Suppressor macrophage treated with lipopolysaccharide for 4 hours (primary cell): ENCODE measurements around the gene IL16.
"Not testable (repeated sequence)": the region's sequence is repeated elsewhere in the genome, so short reads cannot be mapped to it uniquely, and the experiment has no call there.

Experiments
- DNase-seq: peaks from one replicate; pipeline ENCODE4 v3.0.0-alpha.2; 2020

Gene IL16

GRCh38 chr15:81317642-81318017 lies 121.0 kb downstream of the IL16 start:
- no peak for DNase-seq

- DNase-seq = no peak
Measured at GRCh38 chr15:81321667-81322066, 125.0 kb downstream of the IL16 start.

DNA sequence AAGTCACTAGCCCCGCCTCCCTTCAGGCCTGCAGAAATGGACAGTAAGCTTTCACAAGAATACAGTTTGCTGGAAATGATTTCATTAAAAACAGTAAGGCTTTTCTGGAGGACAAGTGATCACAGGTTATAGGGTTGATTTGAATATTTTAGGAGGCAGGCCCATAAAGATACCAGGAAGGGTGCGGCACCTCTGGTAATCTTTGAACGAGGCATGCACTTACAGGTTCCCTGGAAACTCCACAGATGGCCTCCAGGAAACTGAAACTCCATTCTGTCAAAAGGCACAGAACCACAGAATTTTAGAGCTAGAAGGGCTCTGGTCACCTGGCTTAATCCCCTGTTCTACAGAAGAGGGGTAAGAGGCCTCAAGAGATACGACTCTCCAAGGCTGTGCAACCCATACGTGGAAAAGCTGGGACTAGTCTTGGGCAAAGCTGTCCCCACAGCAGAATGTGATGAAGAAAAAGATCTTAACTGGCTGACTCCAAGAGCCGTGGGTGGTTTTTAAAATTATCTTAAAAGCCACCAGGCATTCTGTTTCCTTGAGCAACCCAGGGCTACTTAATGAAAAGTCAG lies 126.1 kb downstream of the IL16 start:
- DNase-seq = no peak

DNA sequence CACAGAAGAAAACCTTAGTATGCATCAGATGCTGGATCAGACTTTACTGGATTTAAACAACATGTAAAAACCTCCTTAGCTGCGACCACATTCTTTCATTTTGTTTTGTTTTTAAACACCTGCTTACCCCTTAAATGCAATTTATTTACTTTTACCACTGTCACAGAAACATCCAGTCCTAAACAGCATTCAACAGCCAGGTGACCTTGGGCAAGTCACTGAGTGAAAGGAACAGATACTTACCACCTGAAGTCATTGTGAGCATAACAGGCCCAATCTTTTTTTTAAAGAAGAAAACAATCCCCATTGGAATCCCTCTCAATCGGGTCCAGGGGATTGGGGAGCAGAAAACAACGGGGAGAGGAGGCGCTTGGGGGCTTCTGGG lies 126.9 kb downstream of the IL16 start:
- no peak for DNase-seq

- peak; percentile 100 for DNase-seq
Measured at GRCh38 chr15:81323944-81324881, 127.5 kb downstream of the IL16 start, which contains the start of gene STARD5. TSS of gene STARD5 (minus strand) at chr15:81324141. CDS start at chr15:81324099, 42 bp downstream.

- DNase-seq = no peak
Measured at GRCh38 chr15:81326466-81327212, 130.0 kb downstream of the IL16 start.

DNA sequence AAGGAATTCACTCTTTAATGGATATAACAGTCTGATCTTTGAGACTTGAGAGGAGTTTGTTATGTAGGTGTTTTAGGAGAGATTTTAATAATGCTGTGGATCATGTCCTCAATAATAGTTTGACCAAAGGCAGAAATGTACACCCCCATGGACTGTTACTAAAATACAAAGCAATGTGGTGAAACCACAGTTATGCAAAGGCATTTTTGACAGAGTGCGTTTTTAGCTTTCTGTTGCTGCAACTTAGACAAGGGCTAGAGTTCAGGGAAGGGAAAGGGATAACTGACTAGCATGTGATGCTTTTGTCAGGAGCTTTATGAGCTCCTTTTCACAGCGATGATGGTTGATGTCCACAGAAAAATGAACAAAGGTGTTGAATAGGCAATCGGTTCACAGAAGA lies 130.8 kb downstream of the IL16 start:
- no peak for DNase-seq

DNA sequence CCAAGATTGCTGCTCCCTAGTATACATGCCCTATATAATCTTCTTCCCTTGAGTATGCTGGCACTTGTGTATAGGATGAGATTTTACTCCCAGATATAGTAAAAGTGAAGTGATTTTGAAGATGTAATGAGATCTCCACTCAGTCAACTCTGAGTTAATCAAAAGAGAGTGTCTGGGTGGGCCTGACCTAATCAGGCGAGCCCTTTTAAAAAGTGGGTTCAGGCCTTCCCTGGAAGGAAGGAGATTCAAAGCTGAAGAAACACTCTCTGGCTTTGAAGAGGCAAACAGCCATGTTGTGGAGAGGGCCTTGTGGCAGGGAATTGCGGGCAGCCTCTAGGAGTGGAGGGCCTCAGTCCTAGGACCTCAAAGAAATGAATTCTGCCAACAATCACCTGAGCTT lies 132.8 kb downstream of the IL16 start:
- DNase-seq = no peak

DNA sequence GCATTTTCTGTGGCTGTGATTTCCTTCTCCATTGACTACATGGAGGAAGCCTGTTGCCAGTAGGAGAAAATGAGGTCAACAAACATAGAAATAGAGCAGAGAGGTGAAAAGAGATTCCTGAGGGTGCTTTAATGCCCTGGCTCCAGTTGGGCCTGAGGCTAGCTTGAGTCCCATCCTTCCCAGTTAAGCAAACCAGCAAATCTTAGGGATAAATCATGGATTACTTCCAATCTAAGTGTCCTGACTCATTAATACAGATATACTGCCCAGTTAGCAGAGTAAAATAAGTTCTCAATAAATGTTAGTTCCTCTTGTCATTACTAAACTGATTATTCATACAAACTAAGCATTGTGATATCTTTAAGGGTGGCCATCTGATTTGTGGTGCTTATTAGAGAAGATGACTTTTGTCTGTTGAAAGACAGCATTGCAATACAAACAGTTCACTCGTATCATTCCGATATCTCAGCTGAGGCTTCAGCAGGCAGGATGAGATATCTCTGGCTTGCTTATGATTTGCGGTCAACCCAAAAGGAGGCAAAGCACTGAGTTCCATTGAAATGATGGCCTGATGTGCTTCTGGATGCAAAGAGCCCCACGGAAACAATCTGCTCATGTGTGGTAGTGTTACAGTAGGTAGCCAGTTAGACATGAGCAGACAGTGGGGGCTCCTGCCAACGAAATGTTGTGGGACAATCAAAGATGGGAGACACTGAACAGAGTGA lies 133.8 kb downstream of the IL16 start:
- peak; percentile 28 for DNase-seq

GRCh38 chr15:81331141-81331540 lies 134.5 kb downstream of the IL16 start:
- DNase-seq = not testable (repeated sequence)

GRCh38 chr15:81331600-81331999 lies 134.9 kb downstream of the IL16 start:
- no peak for DNase-seq

- DNase-seq = no peak
Measured at GRCh38 chr15:81332326-81332725, 135.6 kb downstream of the IL16 start.

DNA sequence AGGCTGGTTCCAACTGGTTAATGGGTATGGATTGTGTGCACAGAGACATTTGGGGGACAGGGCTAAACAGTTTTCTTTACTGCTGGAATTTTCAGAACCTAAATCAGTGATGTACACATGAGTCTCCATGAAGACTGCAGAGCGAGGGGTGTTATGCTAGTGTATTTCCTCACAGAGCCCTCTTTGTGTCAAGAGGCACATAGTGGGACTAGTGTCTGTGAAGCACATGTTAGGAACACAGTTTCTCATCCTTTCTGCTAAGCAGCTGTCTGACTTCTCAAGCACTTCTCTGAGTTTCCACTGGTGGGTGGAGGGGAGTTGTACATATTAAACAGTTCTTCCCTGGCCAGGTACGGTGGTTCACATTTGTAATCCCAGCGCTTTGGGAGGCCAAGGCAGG lies 136.7 kb downstream of the IL16 start:
- DNase-seq = no peak

- no peak for DNase-seq
Measured at GRCh38 chr15:81334768-81335435, 138.2 kb downstream of the IL16 start.

DNA sequence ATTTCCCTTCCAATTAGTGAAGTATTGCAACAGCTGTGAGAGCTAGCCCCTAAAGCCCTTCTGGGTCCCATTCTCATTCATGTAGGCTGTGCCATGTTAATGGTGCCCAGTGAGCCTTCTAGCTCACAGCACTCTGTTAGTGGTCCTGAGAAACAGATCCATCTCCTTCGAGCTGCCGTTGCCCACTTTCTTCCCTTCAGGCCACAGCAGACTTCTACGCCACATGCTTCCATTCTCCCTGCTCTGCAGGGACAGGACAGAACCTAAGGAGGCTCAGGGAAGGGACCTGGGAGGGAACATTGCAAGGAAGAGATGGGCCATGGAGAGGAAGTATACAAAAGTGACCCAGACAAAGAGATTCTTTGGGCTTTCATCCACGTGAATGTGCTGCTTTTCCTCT lies 139.0 kb downstream of the IL16 start:
- no peak for DNase-seq

GRCh38 chr15:81336568-81336967 lies 139.9 kb downstream of the IL16 start:
- peak; percentile 24 for DNase-seq

GRCh38 chr15:81337241-81337640 lies 140.6 kb downstream of the IL16 start:
- DNase-seq = no peak

DNA sequence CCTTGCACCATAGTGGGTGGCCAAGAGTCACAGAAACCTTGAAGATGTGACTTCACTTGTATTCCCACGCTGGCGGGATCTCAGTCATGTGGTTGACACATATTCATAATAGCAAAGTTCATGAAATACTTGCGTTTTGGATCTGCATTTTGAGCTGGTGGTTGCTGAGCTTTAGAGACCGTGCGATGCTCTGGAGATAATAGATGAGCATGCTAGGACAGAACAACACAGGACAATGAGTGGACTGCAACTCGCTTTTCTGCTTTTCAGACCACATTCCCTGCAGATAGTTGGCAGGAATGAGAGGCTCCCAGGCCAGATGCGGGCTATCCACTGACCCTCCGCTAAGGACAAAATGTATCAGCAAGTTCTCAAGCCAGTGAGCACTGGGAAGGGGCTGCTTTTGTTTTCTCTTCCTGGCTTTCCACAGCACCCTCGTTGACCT lies 141.1 kb downstream of the IL16 start:
- DNase-seq = no peak

GRCh38 chr15:81338170-81339007 lies 141.7 kb downstream of the IL16 start:
- peak; percentile 58 for DNase-seq

DNA sequence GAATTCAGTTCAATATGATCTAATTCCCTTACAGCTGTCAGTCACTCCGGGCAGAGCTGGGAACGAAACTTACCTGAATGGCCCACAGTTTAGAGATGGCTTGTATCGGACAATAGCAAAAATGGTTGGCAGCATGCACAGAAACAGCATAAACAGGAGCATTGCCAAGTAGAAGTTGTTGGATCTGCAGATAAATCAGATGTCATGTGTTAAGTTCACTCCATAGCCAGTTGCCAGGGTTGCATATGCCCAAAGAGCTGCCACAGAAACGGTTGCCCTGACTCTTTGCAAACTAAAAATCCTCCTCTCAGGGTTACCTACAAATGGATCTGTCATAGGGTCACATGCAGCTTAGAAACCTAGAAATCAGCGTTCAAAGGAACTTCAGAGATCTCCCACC lies 142.6 kb downstream of the IL16 start:
- no peak for DNase-seq

- DNase-seq = no peak
Measured at GRCh38 chr15:81339851-81340250, 143.2 kb downstream of the IL16 start.
